Ovary (tissue), 3 donors: ENCODE measurements around the gene PCDHB2.

Source experiments
- CTCF ChIP-seq, 3 donors: fragments of 450-650 bp in 2 of 3; fragments of 200-600 bp in 1 of 3; IDR thresholded peaks; one replicate each; pipeline versions ENCODE4 v1.5.1 to v1.8.0; 2016 to 2022; ENCODE audit warnings: antibody characterized with exemption in 3 of 3, mild to moderate bottlenecking in 1 of 3
- EP300 ChIP-seq: sonication (generic); formaldehyde crosslinking; IDR thresholded peaks from one replicate; pipeline ENCODE4 v1.6.1; 2017; ENCODE audit warnings: antibody characterized with exemption
- POLR2A ChIP-seq: fragments of 450-650 bp; IDR thresholded peaks from one replicate; pipeline ENCODE4 v1.6.1; 2017; ENCODE audit warnings: antibody characterized with exemption, mild to moderate bottlenecking, moderate library complexity
- donor health status: DM: no; HTN: no; CAD: no.

GRCh38 chr5:141050622-141051520 lies 43.5 kb upstream of the PCDHB2 start, which contains the start of gene PCDHB1:
- TF ChIP-seq CTCF (IDR thresholded peaks at IDR 0.05) (no peak), POLR2A (no peak), EP300 (no peak)
